Posterior vena cava (tissue), 2 donors: ENCODE results near the gene FGFR4. TPM values are rescaled to one million over a fixed set of nuclear protein-coding genes. Genes with fewer than 3 reads are reported as not detected.

Experiments used
- DNase-seq: peaks from one replicate; pipeline ENCODE4 v3.0.0-alpha.2; 2020; ENCODE audit warnings: low spot score
- intact Hi-C, 2 donors: fragments of 100-400 bp; cut with DNase I; formaldehyde crosslinking; loops; one replicate each; pipeline versions ENCODE4 v1.14.1 to v1.14.2; 2022 to 2023
- total RNA-seq, 2 donors: library from RNA; stranded (reverse); fragmentation: NEBNext Ultra II Directional; extraction: Animal tissue kit (Norgen Biotek cat#: 25700); gene quantifications; one replicate each; pipeline ENCODE4 v1.2.1, GENCODE V29; 2021
- donor health status: DM: yes; HTN: yes; CAD: no.
- donor health status: DM: yes; HTN: yes; CAD: no.

The FGFR4 gene
- total RNA-seq, 2 donors from 2014 or later, result 1.0 to 1.5 TPM

- DNase-seq, result peak; percentile 14
- intact Hi-C loops, result no loop called here
These were observed 37.8 kb downstream of the FGFR4 start for GRCh38 chr5:177124486-177124991.

GRCh38 chr5:177126771-177127170 lies 40.1 kb downstream of the FGFR4 start:
- intact Hi-C loops, result no loop called here
- DNase-seq, result no peak

DNA sequence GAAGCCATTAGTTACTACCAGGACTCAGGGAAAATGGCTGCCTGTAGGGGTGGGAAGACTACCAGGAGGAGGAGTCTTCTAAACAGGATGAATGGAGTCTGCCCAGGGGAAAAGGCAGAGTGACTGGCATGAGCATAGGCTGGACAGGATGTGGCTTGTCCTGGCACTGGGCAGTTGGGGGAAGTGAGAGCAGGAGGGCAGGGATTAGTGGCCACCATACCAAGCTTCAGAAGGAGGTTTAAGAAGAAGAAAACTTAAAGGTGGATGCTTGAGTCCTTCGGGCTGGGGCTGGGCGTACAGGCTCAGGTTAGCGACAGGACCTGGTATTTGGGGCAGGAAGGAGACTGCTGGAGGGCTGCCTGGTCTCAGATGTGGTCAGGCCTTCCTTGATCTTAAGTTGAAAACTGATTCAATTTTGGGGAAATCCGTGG lies 41.9 kb downstream of the FGFR4 start:
- intact Hi-C loops, result no loop called here
- DNase-seq, result peak; percentile 76

DNA sequence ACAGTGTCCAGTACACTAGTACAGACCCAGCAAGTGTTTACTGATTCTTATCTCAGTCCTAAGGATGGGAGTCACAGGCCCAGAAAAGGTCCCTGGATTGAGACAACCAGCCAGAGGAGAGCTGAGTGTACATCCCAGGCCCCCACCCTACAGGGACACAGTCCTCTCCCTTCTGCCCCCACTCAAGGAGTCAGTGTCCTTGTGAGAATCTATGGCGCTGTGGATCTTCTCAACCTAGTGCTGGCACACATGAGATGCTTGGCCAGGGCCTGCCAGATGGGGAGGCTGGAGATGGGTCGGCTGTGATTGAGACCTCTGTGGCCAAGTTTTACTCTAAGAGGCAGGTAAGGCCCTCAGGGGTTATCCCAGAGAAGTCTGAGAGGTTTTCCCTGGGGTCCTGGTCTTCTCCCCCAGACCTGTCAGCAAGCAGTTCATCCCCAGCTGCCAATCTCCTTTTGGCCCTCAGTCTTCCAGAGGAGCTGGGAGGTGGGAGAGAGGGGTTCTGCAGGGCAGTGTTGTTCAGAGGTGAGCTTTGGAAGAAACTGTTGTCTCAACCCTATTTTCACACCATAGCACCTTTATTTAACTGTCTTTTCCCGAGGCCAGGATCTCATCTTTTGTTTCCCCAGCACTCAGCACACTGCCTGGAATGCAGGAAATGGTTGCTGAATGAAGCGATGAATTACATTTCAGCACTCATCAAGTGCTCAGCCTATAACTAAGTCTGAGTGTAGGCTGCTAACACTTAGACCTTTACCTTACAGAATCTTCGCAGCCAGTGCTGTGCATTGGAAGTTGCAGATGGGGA lies 43.7 kb downstream of the FGFR4 start:
- intact Hi-C loops, result no loop called here
- peak; percentile 58 for DNase-seq

DNA sequence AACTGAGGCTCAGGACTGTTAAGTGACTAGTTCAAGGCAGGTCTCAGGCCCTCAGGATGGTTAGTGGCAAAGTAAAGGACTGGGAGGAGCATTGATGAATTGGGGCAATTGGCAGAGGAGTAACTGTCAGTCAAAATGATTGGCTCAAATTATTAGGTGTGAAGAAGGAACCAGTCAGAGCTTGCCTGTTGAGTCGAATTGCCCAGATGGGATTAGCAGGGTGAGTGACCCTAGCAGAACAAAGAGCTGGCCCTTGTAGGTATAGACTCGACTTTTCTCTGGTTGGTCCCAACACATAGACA lies 44.3 kb downstream of the FGFR4 start:
- intact Hi-C loops, result no loop called here
- DNase-seq, result peak; percentile 6

DNA sequence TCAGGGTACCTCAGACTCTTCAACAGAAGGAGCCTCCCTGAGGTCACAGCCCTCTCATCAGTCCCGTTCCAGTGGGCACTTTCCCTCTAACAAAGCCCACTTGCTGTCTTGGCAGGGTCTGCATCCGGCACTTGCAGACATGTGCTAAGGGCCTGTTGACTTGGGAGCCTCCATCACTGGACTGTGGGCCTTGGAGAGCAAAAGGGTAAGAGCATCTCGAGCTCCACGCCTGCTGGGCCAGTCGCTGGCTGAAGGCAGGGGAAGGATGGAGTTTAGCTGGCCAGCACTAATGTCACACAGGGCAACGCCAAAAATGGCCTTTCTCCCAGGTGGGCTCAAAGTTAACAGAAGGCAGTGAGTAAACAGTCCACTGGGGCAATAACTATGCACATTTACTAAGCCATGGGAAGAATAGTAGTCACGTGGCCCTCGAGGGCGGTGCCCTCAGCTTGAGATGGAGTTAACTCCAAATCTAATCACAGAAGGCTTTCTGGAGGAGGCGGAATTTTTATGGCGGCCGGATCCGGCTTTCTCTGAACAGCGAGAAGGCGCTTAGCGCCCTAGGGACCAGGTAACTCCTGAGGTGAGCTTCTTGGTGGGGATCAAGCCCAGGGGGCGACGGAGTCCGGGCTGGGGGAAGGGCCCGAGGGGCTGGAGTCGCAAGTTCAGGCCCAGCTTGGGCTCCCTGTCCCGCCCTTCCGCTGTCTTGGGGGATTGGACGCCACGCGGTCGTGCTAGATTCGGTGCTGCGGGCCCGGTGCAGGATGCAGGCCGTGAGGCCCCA lies 44.8 kb downstream of the FGFR4 start:
- intact Hi-C loops, result no loop called here
- DNase-seq, result peak; percentile 81

DNA sequence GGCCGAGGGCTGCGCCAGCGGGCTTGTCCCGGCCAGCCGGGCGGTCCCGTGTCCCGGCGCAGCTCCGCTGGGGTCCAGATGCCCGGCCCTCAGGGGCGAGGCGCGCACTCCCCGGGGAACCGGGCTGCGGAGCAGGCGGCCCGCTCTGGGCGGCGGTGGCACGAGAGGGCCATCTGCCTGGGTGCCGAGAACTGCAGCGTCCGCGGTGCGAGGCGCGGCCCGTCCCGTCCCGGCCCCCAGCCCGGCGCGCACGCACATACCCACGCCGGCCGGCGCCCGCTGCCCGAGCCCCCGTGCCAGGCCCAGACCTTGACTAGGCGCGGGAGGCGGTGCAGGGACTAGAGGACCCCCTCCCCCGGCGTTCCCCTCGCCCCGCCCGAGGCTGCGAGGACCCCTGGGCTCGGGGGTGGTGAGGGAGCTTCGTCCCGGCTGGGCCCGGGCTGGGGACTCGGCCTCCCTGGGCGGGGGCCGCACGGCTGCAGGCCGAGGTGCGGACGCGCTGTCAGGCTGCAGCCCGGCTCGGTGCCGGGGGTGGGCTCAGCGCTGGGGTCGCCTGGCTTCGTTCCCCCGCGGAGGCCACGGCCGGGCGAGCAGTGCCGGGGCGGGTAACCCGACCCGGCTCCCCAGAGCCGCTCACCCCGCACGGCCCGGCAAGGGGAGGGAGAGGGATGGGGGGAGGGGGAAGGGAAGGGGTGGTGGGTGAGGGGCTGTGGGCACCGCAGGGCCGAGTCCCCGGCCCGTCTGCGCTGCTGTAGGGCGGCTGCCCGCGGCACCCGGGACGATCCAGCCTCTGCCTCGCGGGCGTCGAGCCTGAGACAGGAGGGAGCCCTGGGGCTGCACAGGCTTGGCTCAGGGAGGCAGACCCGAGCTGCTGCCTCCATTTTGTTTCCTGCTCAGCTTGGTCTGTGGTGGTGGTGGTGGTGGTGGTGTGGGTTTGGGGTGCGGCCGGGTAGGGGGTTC lies 45.7 kb downstream of the FGFR4 start:
- intact Hi-C loops, result no loop called here

DNA sequence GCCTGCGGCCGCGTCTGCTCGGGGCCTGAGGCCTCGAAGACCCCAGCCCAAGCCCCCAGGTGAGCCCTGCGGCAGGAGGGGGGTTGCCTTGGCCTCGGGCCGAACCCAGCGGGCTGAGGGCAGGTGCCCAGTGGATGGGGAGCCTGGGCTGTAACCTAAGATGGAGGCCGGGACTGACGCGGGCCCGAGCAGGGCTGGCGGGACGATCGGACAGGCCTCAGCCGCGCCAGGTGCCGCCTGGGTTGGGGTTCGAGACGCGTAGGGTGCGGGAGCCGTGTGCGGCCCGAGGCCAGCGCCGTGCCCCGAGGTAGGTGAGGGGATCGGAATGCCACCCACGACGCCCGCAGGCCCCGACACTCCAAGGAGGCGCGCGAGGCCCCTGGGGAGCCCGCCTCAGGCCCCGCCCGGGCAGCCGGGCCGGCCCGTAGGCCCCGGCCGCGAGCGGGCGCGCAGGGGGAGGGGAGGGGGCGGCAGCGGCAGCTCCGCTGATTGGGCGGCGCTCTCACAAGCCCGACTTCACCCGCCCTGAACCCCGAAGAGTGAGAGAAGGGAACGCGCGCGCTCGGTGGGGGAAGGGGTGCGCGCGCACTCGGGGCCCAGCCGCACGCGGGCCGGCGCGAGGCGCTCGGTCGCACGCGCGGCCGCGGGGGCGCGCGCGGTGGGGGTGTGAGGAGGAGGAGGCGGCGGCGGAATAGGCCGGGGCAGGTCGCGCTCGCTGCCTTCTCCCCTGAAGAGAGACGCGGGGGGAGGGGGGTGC lies 46.6 kb downstream of the FGFR4 start, which contains the start of gene NSD1:
TSS of gene NSD1 (plus strand) at position 678 of the 757 bp plus-strand sequence. CDS start 1,331 bp downstream, outside the sequence.
- peak; percentile 96 for DNase-seq
- intact Hi-C loops, result no loop called here

More for the DNA sequence above, 45.7 kb downstream of the FGFR4 start:
- peak; percentile 82 for DNase-seq

GRCh38 chr5:177133853-177134696 lies 47.4 kb downstream of the FGFR4 start:
- intact Hi-C loops, result loop anchor here in 1 of 2 donors (1.0 kb wide), 1 partner anchor 9 kb away; no protein-coding TSS in a partner anchor
- peak; percentile 88 for DNase-seq

GRCh38 chr5:177134697-177135225 lies 48.0 kb downstream of the FGFR4 start:
- DNase-seq, result no peak
- intact Hi-C loops, result loop anchor here in 1 of 2 donors (1.0 kb wide), 1 partner anchor 9 kb away; no protein-coding TSS in a partner anchor

DNA sequence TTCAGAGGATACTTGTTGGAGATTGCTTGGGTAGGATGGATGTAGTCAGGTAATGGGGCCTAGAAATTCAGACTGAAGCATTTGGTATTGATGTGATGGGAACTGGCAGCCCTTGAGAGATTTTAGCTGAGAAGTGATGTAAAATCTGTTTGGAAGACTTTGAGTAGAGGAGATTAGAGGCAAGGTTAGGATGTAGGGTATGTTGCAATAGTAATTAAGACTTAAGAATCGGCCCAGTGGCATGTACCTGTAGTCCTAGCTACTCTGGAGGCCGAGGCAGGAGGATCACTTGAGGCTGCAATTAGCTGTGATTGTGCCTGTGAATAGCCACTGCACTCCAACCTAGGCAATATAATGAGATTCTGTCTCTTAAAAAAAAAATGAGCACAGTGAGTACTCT lies 53.6 kb downstream of the FGFR4 start:
- DNase-seq, result peak; percentile 4
- intact Hi-C loops, result loop anchor here in 1 of 2 donors (5.0 kb wide), 1 partner anchor 1997 kb away; no protein-coding TSS in a partner anchor

- DNase-seq, result peak; percentile 24
These were observed 54.8 kb downstream of the FGFR4 start for GRCh38 chr5:177141496-177141895.

DNA sequence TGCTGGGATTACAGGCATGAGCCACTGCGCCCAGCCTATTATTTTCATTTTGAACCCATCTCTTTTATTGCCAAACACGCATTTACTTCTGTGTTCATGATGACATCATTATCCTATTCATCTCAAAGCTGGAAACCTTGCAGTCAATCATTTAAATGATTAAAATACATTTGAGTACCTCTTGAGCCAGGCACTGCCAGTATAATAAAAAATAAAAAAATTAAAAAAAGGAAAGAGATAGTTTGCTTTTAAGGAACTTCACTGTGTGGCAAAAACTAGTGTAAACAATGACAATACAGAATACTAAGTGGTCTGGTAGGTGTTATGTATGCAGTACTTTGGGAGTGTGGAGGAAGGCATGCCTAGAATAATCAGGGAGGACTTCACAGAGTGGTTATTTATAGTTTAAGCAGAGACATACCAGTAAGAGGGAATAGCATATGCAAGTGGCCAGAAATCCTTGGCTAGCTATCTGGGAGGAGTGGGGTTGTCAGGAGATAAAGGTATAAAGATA lies 55.4 kb downstream of the FGFR4 start:
- intact Hi-C loops, result loop anchor here in 1 of 2 donors (5.0 kb wide), 1 partner anchor 1995 kb away; no protein-coding TSS in a partner anchor

More at GRCh38 chr5:177141496-177141895, 54.8 kb downstream of the FGFR4 start:
- intact Hi-C loops, result loop anchor here in 1 of 2 donors (5.0 kb wide), 1 partner anchor 1996 kb away; no protein-coding TSS in a partner anchor

GRCh38 chr5:177142778-177143177 lies 56.1 kb downstream of the FGFR4 start:
- intact Hi-C loops, result loop anchor here in 1 of 2 donors (1.0 to 5.0 kb wide), 2 partner anchors 8 to 1995 kb away; no protein-coding TSS in a partner anchor
- no peak for DNase-seq

More for the DNA sequence above, 55.4 kb downstream of the FGFR4 start:
- no peak for DNase-seq

DNA sequence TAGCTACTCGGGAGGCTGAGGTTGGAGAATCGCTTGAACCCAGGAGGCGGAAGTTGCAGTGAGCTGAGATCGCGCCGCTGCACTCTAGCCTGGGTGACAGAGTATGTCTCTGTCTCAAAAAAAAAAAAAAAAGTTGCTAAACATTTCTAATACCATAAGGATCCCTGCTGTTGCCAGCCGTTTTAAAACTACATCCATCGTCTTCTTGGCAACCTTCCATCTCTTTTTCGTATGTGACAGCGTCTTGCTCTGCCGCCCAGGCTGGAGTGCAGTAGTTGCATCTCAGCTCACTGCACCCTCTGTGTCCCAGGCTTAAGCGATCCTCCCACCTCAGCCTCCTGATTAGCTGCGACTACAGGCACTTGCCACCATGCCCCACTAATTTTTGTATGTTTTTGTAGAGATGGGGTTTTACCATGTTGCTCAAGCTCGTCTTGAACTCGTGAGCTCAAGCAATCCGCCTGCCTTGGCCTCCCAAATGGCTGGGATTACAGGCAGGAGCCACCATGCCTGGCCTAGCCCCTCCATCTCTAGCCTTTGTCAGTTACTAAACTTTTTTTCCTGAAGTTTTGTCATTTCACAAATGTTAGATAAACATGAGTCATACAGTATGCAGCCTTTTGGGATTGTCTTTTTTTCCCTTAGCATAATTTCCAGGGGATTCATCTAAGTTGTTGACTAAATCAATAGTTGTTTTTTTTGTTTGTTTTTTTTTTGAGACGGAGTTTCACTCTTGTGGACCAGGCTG lies 60.4 kb downstream of the FGFR4 start:
- intact Hi-C loops, result no loop called here
- DNase-seq, result no peak
